ENCODE results near the gene MECP2.

The MECP2 gene

DNA sequence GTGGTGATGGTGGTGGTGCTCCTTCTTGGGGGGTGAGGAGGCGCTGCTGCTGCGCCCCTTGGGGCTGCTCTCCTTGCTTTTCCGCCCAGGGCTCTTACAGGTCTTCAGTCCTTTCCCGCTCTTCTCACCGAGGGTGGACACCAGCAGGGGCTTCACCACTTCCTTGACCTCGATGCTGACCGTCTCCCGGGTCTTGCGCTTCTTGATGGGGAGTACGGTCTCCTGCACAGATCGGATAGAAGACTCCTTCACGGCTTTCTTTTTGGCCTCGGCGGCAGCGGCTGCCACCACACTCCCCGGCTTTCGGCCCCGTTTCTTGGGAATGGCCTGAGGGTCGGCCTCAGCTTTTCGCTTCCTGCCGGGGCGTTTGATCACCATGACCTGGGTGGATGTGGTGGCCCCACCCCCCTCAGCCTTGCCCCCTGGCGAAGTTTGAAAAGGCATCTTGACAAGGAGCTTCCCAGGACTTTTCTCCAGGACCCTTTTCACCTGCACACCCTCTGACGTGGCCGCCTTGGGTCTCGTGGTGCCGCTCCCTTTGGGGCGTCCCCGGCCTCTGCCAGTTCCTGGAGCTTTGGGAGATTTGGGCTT lies 66.7 kb downstream of the MECP2 start:
- DNase-seq: no peak

DNA sequence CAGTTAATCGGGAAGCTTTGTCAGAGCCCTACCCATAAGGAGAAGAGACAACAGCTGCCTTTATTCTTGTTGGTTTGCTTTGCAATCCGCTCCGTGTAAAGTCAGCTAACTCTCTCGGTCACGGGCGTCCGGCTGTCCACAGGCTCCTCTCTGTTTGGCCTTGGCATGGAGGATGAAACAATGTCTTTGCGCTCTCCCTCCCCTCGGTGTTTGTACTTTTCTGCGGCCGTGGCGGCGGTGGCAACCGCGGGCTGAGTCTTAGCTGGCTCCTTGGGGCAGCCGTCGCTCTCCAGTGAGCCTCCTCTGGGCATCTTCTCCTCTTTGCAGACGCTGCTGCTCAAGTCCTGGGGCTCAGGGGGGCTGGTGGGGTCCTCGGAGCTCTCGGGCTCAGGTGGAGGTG lies 67.3 kb downstream of the MECP2 start:
- no peak for DNase-seq

- no peak for DNase-seq
Measured at GRCh38 chrX:154029439-154029838, 68.1 kb downstream of the MECP2 start.

- DNase-seq: no peak
Measured at GRCh38 chrX:154028502-154029184, 68.9 kb downstream of the MECP2 start.

- no peak for DNase-seq
Measured at GRCh38 chrX:154027986-154028385, 69.5 kb downstream of the MECP2 start.

DNA sequence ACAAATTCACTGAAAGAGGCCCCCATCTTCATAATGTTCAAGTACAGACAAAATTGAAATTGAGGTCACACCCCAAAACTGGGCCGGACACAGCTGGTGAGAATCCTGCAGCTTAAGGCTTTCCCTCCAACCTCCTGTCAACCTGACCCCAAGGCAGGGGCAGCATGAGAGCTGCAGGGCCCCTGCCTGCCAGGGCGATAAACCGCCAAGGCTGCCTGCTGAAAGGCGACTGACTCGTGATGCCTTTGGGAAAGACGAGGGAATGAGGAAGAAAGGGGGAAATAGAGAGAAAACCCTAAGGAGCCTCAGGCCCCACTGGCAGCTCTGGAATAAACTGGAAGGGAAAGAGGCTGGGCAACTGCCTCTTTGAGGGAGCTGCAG lies 70.5 kb downstream of the MECP2 start:
- no peak for DNase-seq

GRCh38 chrX:154026136-154027021 lies 71.1 kb downstream of the MECP2 start:
- no peak for DNase-seq

GRCh38 chrX:154025230-154025629 lies 72.3 kb downstream of the MECP2 start:
- no peak for DNase-seq

- no peak for DNase-seq
Measured at GRCh38 chrX:154024271-154024670, 73.2 kb downstream of the MECP2 start.

- no peak for DNase-seq
Measured at GRCh38 chrX:154023276-154024000, 74.1 kb downstream of the MECP2 start.

DNA sequence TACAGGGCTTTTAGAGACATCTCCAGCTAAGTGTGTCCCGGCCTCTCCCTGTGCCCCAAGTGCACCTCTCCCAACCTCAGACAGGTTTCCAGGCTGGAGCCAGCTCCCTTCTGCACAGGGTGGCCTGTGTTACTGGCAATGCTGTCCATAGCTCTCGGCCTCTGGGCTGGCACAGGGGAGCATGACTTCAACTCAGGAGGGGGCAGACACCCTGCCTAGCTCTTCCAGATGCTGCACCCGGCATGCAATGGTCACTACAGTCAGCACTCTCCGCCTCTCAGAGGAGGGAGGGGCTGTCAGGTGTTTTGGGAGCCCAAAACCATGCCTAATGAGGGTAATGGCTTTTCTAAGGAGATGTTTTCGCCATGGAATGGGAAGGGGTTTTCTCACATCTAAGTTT lies 75.4 kb downstream of the MECP2 start:
- DNase-seq: no peak

DNA sequence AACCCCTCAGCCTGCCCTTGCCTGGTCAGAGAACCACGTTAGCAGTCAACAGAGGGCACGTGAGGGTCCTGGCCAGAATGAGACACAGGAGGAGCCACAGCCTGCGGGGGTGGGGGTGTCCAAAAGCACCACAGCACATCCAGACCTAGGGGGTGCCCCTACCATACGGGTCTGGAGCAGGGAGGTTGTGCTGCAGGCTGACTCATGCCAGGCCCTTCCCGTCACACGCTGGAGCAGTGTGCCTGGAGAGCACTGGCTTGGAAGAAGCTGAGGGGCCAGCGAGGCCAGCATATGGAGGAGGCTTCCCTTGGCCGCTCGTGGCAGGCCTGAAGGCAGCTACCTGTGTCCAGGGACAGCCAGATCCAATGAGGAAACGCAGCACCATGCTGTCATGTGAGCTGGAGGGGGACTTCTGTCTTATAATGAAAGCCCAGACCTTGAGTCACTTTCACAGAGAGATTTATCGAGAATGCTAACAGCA lies 76.3 kb downstream of the MECP2 start:
- DNase-seq: no peak

GRCh38 chrX:154020536-154021115 lies 76.9 kb downstream of the MECP2 start:
- no peak for DNase-seq

DNA sequence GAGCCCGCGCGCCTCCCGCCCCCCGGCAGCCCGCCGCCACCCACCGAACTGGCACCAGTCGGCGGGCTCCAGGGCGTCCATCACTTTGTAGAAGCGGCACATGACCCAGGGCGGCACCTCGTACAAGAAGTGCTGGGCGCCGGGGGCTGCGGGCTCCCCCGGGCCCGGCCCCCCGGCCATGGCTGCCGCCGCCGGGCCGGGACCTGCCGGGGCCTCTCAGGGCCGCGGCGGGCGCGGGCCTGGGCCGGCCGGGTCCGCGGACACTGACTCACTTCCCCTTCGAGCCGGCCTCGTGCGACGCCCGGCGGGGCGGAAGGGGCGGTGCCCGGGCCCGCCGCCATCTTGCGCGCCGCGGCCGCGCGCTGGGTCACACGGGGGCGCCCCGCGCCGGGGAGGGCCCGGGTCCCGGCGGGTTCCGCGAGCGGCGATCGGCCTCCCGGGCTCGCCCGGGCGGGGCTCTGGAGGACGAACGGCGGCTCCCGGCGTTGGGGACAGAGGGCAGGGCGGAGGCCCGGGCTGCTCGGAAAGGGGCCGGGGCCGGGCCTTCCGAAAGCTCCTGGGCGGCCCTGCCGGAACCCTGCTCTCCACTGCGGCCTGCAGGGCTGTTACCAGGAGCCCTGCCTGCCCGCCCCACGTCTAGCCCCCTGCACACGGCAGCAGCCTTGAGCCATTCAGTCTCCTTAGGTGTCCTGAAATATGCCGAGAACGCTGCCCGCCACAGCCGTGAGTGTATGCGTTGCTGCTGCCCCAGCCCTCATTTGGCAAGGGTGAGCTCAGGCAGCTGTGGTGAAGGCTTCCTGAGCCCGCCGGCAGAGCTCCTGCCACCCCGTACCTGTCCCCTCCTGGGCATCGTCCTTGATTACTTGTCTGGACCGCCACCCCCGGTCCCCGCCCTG lies 77.6 kb downstream of the MECP2 start, which contains the start of gene IRAK1:
Gene IRAK1 (minus strand): TSS at position 270 of the 896 bp plus-strand sequence. CDS start 90 bp downstream, at position 180.
- no peak for DNase-seq

DNA sequence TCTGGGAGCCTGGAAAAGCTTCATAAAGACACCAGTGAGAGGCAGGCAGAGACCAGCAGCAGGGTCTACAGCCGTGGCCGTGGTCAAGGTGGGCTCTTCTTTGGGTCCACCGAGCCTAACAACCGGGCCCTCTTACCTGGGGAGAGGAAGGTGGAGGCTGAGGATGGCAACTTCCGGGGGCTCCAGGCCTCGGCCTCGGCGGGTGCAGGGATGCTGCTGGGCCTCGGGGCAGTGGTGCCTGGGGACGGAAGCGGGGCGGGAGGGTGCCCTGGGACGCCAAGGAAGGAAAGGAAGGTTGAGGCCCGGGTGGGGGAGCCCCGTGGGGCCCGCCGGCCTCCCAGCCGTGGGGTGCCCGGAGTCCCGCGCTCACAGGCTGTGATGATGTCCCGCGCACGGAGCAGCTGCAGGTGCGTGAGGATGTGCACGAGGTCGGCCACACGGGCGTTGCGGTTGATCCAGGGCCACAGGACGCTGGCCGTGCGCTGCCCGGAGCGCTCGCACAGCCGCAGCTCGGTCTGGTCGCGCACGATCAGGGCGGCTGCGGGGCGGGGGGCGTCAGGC lies 78.4 kb downstream of the MECP2 start:
- DNase-seq: no peak

DNA sequence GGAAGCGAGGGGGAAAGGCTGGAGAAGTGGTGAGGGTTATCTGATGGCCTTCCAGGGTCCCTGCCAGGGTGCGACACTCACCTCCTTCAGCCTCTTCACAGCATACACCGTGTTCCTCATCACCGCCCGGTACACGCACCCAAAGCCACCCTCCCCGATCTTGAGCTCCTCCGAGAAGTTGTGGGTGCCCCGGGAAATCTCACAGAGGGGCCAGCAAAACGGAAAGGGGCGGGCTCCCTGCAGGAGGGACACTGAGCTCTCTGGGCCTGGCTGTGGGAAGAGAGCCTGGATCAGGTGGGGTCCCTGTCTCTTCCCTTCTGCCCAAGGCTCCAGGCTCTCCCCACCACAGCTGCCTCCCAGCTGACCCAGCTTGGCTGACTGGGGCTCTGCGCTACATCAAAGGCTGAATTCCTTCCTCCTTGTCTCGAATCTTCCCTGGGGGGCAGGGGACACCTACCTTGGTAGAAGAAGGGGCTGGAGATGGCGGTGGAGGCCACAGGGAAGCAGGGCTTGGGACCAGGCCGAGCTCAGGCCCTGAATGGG lies 78.9 kb downstream of the MECP2 start:
- no peak for DNase-seq

GRCh38 chrX:154017766-154018517 lies 79.6 kb downstream of the MECP2 start:
- no peak for DNase-seq

DNA sequence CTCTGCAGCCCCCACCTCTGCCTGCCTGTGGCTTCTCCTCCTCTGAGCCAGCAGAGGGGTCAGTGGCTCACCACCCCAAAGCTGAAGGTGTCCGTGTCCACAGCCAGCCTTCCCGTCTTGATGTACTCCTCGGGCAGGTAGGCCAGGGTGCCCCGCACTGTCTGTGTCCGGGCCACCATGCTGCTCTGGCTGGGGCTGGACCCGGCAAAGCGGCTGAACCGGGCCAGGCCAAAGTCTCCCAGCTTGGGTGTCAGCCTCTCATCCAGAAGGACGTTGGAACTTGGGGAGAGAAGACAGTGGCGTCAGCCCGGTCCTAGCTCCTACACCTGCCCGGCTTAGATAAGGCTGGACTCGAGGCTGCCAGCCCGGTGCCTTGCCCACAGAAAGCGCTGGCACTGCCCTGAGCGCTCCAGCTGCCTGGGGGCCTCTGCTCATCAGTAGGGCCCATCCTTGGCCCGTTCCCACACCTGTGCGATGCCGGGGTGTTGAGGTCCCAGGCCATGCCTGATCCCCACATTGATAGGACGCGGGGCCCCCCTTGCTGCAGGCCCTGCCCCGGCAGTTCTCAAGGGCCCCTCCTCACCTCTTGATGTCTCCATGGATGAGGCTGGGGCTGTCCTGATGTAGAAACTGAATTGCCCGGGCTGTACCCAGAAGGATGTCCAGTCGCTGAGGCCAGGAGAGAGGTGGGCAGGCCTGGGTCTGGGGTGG lies 81.0 kb downstream of the MECP2 start:
- DNase-seq: no peak

DNA sequence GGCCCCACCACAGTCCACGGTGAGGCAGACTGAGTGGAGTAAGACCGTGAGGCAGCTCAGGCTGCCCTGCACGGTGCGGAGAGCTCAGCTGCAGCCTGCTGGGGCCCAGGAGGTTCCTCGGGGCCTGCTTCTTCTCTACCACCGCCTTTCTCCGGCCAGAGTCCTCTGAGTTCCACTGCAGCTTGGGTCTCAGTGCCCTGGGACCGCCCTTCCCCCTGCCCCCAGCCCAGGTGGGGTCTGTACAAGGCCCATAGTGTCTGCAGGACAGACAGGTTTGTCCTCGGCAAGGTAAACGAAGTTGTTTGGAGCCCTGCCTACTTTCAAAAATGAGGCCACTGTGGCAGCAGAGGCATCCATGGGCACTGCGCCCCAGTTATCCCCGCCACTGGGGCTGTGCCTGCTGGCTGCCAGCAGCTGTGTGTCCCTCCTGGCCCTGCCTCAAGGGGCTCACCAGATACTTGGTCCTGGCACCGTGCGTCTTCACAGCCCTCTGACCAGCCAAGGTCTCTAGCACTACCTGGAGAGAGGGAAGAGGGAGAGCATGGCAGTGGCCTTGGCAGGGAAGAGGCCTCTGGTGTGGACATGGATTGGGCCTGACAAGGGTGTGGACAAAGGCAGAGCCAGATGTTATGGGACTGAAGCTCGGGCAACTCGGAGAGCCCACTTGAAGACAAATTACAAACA lies 81.8 kb downstream of the MECP2 start:
- no peak for DNase-seq

Data from COR-L47 (cell line).